IPS-18c (cell line): ENCODE data around the gene FUT6.

Source experiments
- H3K4me3 ChIP-seq: 2 replicates; pipeline ENCODE4 v1.7.0; 2013; ENCODE audit warnings: low read depth, mild to moderate bottlenecking, low read length, moderate library complexity; ENCODE audit not compliant: insufficient read depth
- H3K9me3 ChIP-seq: one replicate; pipeline ENCODE4 v1.6.1; 2013; ENCODE audit warnings: mild to moderate bottlenecking, low read length, moderate library complexity; ENCODE audit not compliant: control insufficient read depth, insufficient read depth

FUT6 gene

DNA sequence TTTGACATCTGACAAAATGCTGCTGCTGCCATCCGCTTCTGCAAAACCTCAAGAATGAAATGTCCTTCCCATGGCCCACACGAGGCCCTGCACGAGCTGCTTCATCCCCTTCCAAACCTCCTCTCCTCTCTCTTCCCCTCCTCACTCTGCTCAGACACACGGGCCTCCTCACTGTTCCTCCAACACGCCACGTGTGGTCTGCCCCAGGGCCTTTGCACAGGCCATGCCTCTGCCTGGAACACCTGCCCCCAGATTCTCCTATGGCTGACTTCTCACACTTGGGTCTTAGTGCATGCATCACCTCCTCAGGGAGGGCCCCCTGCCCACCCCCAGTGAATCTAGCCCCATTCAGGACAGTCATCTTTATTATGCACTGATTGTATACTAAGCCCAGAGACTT, 18.7 kb downstream of the FUT6 start:
- H3K9me3 ChIP-seq: peaks cover 4% of the 10 kb centered on the region
- H3K4me3 ChIP-seq: no peak overlapping the region

- H3K4me3 ChIP-seq: no peak overlapping the region
- peaks cover 2% of the 10 kb centered on the region for H3K9me3 ChIP-seq
Measured at GRCh38 chr19:5818594-5818993, 20.9 kb downstream of the FUT6 start.

DNA sequence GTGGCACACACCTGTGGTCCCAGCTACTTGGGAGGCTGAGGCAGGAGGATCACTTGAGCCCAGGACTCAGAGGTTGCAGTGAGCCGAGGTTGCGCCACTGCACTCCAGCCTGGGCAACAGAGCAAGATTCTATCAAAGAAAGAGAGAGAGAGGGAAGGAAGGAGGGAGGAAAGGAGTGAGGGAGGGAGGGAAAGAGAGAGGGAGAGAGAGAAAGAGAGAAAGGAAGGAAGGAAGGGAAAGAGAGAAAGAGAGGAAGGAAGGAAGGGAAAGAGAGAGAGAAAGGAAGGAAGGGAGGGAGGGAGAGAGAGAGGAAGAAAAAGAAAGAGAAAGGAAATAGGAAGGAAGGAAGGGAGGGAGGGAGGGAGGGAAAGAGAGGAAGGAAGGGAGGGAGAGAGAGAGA, 22.3 kb downstream of the FUT6 start:
- H3K4me3 ChIP-seq: no peak overlapping the region
- peaks cover 2% of the 10 kb centered on the region for H3K9me3 ChIP-seq

DNA sequence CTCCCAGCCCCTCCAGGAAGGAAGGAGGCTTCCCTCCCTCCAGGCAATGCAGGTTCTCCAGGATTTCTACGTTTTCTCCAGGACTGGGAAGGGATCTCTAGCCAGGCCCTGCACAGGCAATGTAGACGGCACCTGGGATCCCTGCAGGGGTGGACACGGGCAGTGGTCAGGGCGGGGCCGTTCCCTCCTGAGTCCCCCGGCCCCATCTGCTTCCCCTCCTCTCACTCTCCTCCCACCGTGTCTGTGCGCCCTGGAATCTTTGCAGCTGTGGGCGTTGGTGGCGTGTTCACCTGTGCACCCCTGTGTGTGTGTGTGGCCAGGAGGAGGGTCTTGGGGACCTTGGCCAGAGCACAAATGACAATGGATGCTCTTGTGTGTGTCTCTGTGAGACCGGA, 24.7 kb downstream of the FUT6 start:
- H3K9me3 ChIP-seq: peaks cover 2% of the 10 kb centered on the region
- no peak overlapping the region for H3K4me3 ChIP-seq

DNA sequence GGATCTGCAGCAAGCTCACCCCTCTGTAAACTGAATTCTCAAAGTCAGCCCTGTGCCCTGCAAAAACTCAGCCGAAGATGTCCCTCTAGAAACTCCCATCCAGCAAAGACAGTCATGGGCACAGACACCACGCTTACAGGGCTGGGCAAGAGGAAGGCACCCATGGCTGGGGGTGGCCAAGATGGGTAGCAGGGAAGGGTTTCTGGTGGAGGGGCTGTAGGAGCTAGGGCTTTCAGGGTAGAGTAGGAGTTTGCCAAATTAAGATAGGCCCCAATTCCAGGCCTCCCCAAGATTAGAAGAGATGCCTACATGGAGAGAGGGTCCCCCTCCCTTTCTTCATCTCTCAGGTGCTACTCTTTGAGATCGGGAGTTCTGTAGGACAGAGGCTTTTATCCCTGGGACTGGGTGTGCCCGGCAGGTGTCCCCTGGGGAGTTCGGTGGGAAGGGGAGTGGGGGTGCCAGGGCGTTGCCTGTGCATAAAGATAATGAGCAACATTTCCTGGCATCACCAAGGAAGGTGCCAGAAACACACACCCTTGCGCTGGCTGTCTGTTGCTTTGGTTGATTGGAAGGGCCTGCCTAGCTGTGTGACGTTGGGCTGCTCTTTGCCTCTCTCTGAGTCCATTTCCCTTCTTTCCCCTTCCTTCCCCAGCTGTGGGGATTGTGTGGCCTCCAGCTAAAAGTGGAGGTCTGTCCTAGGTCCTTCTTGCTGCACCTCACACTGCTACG, 25.2 kb downstream of the FUT6 start:
- Histone ChIP-seq H3K9me3 (peaks cover 2% of the 10 kb centered on the region), H3K4me3 (no peak overlapping the region)

- no peaks in the 10 kb centered on the region for H3K9me3 ChIP-seq
- H3K4me3 ChIP-seq: no peak overlapping the region
Measured at GRCh38 chr19:5811117-5811516, 28.4 kb downstream of the FUT6 start.

- Histone ChIP-seq H3K4me3 (no peak overlapping the region), H3K9me3 (no peaks in the 10 kb centered on the region)
Measured at GRCh38 chr19:5809469-5809868, 30.0 kb downstream of the FUT6 start.

DNA sequence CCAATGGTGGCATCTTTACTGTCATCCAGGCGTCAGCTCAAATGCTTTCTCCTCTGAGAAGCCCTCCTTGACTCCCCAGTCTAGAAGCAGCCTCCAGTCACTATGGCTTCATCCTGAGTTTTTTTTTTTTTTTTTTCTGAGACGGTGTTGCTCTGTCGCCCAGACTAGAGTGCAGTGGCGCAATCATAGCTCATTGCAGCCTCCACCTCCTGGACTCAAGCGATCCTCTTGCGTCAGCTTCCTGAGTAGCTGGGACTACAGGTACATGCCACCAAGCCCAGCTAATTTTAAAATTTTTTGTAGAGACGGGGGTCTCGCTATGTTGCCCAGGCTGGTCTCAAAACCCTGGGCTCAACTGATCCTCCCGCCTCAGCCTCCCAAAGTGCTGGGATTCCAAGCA, 30.4 kb downstream of the FUT6 start:
- H3K4me3 ChIP-seq: no peak overlapping the region
- H3K9me3 ChIP-seq: no peaks in the 10 kb centered on the region

DNA sequence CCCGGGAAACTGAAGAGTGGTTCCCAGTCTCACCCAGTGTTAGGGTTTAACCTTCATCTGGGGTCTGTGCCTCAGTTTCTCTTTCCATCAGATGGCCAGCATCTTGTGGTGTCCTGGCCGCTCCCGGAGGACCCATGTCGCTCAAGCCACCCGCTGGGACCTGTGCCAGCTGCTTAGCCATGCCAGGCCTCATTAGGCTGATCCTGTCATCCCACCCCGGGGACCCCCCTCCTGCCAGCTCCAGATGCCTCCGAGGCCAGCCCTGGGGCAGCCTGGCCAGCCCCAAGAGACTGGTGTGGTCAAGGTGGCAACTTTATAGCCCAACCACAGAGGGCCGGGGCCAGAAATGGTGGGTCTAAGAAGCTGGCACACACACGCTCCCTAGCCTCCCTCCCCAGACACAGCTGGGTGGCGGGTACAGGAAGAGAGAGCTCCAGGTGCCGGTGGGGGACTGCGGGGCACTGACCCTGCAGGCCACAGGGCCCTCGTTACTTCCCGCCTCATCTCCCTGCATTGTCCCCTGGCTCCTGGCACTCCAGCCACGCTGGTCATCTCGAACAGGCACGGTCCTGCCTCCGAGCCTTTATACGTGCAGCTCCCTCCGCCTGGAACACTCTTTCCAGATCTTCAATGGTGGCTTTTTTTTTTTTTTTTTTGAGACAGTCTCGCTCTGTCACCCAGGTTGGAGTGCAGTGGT, 31.2 kb downstream of the FUT6 start:
- no peak overlapping the region for H3K4me3 ChIP-seq
- no peaks in the 10 kb centered on the region for H3K9me3 ChIP-seq

DNA sequence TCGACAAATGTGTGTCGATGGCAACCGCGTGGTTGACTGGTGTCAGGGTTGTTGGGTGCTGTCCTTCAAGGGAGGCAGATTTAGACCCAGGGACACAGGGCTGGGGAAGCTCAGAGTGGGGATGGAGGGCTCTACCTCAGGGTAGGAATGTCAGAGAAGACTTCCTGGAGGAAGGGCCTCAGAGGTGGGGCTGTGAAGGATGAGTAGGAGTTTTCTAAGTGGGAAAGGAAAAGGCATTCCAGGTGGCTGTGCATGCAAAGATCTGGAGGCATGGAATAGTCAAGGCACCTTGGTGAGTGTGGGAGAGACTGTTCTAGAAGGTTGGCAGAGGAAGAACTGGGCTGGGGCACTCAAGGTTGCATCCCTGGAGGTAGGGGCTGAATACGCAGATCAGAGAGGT, 32.6 kb downstream of the FUT6 start:
- H3K9me3 ChIP-seq: no peaks in the 10 kb centered on the region
- H3K4me3 ChIP-seq: no peak overlapping the region

- no peaks in the 10 kb centered on the region for H3K9me3 ChIP-seq
- H3K4me3 ChIP-seq: peak overlapping the region; percentile 20; the same call in 1 of the 2 replicates
Measured at GRCh38 chr19:5806133-5806489, 33.4 kb downstream of the FUT6 start.

- peak overlapping the region; percentile 49 for H3K4me3 ChIP-seq
Measured at GRCh38 chr19:5805462-5806132, 33.9 kb downstream of the FUT6 start.

GRCh38 chr19:5804516-5805461, 34.7 kb downstream of the FUT6 start, which contains the start of gene NRTN:
Gene NRTN, plus strand, starts transcription at chr19:5805067. Its CDS starts 19,099 bp downstream, at chr19:5824166.
- Histone ChIP-seq H3K4me3 (peak within 1 kb of the TSS; percentile 49), H3K9me3 (no peaks in the 10 kb centered on the region)

More at GRCh38 chr19:5805462-5806132, 33.9 kb downstream of the FUT6 start:
- H3K9me3 ChIP-seq: no peaks in the 10 kb centered on the region

DNA sequence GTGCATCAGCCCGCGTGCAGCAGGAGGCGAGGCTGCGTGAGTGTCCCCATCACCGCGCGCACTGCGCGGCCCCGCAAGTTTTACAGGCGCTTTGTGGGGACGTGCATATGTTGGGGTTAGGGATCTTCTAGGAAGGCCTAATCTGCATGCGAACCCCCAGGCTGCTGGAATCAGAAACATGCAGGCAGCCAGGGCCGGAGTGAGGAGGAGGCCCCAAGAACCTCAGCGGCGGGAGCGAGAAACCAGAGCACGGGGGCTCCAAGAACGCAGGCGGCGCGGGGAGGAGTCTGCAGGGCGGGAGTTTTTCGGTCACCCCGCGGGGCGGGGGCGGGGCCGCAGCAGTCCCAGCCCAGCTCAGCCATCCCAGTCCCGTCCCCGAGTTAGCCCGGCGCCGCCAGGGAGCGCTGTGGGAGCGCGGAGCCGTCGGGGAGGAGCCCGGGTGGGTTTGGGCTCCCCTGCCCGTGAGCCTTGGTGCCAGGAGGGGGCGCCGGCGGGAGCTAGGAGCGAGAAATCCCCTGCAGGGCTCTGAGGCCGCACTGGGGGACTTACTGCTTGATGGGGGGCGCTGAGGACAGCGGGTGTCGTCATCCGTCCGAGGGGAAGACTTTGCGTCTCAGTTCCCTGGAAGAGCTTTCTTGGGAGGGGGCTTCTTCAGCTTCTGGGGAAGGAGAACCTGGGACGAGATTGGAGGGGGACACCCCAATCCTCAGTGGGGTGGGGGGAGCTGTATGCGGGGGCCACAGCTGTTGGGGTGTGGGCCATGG, 35.6 kb downstream of the FUT6 start:
- Histone ChIP-seq H3K9me3 (no peaks in the 10 kb centered on the region), H3K4me3 (peak overlapping the region; percentile 28; the same call in 1 of the 2 replicates)

DNA sequence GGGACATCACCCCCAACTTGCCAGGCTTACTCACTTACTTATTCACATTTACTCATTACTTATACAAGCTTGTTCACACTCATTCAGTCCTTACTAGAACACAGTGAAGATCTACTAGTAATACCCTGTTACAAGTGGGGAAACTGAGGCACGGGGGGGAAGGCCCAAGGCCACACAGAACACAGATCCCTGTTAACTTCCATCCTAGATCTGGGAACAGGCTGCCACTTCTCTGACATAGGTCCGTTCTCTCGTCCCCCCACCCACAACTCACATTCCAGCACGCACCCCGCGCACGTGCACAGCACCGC, 36.1 kb downstream of the FUT6 start:
- H3K4me3 ChIP-seq: peak overlapping the region; percentile 16; the same call in 1 of the 2 replicates

GRCh38 chr19:5801796-5802619, 37.5 kb downstream of the FUT6 start:
- H3K9me3 ChIP-seq: no peaks in the 10 kb centered on the region
- no peak overlapping the region; the same call in 1 of the 2 replicates for H3K4me3 ChIP-seq

More for the DNA sequence above, 36.1 kb downstream of the FUT6 start:
- H3K9me3 ChIP-seq: no peaks in the 10 kb centered on the region
